H1 (cell line): ENCODE results near the gene CMIP. TPM values are rescaled to one million over a fixed set of nuclear protein-coding genes. Genes with fewer than 3 reads are reported as not detected.

ENCODE experiments used
- CTCF ChIA-PET: fragments of 300-600 bp; sonication (Branson Sonifier 250); formaldehyde crosslinking; loops from one replicate; lab custom pipeline; 2021; ENCODE audit not compliant: partially characterized antibody; lab: Charles Lee
- POLR2A ChIA-PET: fragments of 300-600 bp; sonication (Branson Sonifier 250); formaldehyde crosslinking; loops from one replicate; lab custom pipeline; 2021; ENCODE audit warnings: inconsistent platforms; ENCODE audit not compliant: partially characterized antibody; lab: Charles Lee
- DNase-seq, 2 experiments: peaks; one replicate each; pipeline versions ENCODE4 v3.0.0 to v3.0.0-alpha.2; 2010 to 2022; ENCODE audit warnings: low spot score in 2 of 2, low read depth in 1 of 2, mixed read lengths in 1 of 2
- FAIRE-seq: peaks from 2 replicates; lab custom pipeline; 2011; peaks lifted over from hg19 to GRCh38; lab: Jason Lieb, UNC
- H2AFZ ChIP-seq: 2 replicates; pipeline ENCODE4 v1.8.1; 2012; ENCODE audit warnings: low read length, inconsistent platforms
- H2AK5ac ChIP-seq: 2 replicates; pipeline ENCODE4 v1.6.1; 2013; ENCODE audit warnings: low read depth, low read length
- H2BK120ac ChIP-seq: replicated peaks from 2 replicates; pipeline ENCODE3; 2013; ENCODE audit warnings: low read depth, low read length, inconsistent platforms
- H2BK12ac ChIP-seq: 2 replicates; pipeline ENCODE4 v1.6.1; 2013; ENCODE audit warnings: low read depth, low read length
- H2BK15ac ChIP-seq: 2 replicates; pipeline ENCODE4 v1.6.1; 2013; ENCODE audit warnings: low read length
- H2BK20ac ChIP-seq: 2 replicates; pipeline ENCODE4 v1.6.1; 2013; ENCODE audit warnings: low read length
- H2BK5ac ChIP-seq: 2 replicates; pipeline ENCODE4 v1.6.1; 2013; ENCODE audit warnings: low read depth, low read length
- H3K14ac ChIP-seq: 2 replicates; pipeline ENCODE4 v1.6.1; 2013; ENCODE audit warnings: inconsistent platforms; ENCODE audit not compliant: insufficient read length
- H3K18ac ChIP-seq: 2 replicates; pipeline ENCODE4 v1.6.1; 2013; ENCODE audit warnings: low read length; ENCODE audit errors: extremely low read depth
- H3K23ac ChIP-seq: 2 replicates; pipeline ENCODE4 v1.6.1; 2013; ENCODE audit warnings: inconsistent platforms; ENCODE audit not compliant: insufficient read length
- H3K23me2 ChIP-seq: 2 replicates; pipeline ENCODE4 v1.6.1; 2013; ENCODE audit warnings: low read depth, low read length
- H3K27ac ChIP-seq: 2 replicates; pipeline ENCODE4 v1.6.1; 2011; ENCODE audit warnings: low read depth, low read length, inconsistent platforms
- H3K27me3 ChIP-seq, 4 experiments: replicated peaks in 1 of 4; 1 replicate in 1 of 4; 2 replicates in 3 of 4; pipeline versions ENCODE4 v1.6.1 to v1.8.1; 2011 to 2013; ENCODE audit warnings: low read length in 3 of 4, mild to moderate bottlenecking in 3 of 4, inconsistent platforms in 2 of 4, mixed read lengths in 2 of 4, moderate library complexity in 1 of 4; ENCODE audit not compliant: control insufficient read depth in 3 of 4, insufficient read depth in 3 of 4; ENCODE audit errors: extremely low read depth in 1 of 4
- H3K36me3 ChIP-seq, 4 experiments: 2 replicates each; pipeline versions ENCODE4 v1.6.1 to v1.8.1; 2011 to 2013; ENCODE audit warnings: mild to moderate bottlenecking in 4 of 4, low read length in 3 of 4, moderate library complexity in 2 of 4, control low read depth in 1 of 4, inconsistent platforms in 1 of 4; ENCODE audit not compliant: insufficient read depth in 4 of 4, control insufficient read depth in 2 of 4
- H3K4ac ChIP-seq: replicated peaks from 2 replicates; pipeline ENCODE3; 2013; ENCODE audit warnings: low read length, low read depth, mixed read lengths, inconsistent platforms; ENCODE audit not compliant: insufficient read length
- H3K4me1 ChIP-seq, 4 experiments: replicated peaks in 1 of 4; 1 replicate in 1 of 4; 2 replicates in 3 of 4; pipeline versions ENCODE4 v1.6.1 to v1.8.1; 2011 to 2013; ENCODE audit warnings: low read length in 3 of 4, inconsistent platforms in 2 of 4, mixed read lengths in 1 of 4; ENCODE audit not compliant: insufficient read depth in 4 of 4, control insufficient read depth in 3 of 4
- H3K4me2 ChIP-seq, 2 experiments: 2 replicates each; pipeline versions ENCODE4 v1.6.1 to v1.8.1; 2011 to 2013; ENCODE audit warnings: low read depth in 2 of 2, low read length in 2 of 2, control low read depth in 1 of 2, inconsistent platforms in 1 of 2, mild to moderate bottlenecking in 1 of 2; ENCODE audit not compliant: insufficient read depth in 1 of 2
- H3K4me3 ChIP-seq, 4 experiments: fragments of 200-600, 300-600 bp in 1 of 4; sonication (generic), shearing (Covaris generic), sonication (Bioruptor Twin) in 1 of 4; 2 replicates each; pipeline versions ENCODE4 v1.5.1 to v1.8.1; 2011 to 2016; ENCODE audit warnings: low read length in 4 of 4, low read depth in 3 of 4, control low read depth in 2 of 4, inconsistent platforms in 2 of 4, mild to moderate bottlenecking in 2 of 4, mixed read lengths in 1 of 4, moderate library complexity in 1 of 4; ENCODE audit not compliant: insufficient read depth in 2 of 4; ENCODE audit errors: extremely low read depth in 1 of 4
- H3K56ac ChIP-seq: replicated peaks from 2 replicates; pipeline ENCODE3; 2013; ENCODE audit warnings: low read depth, mild to moderate bottlenecking, mixed read lengths, low read length, inconsistent platforms; ENCODE audit not compliant: insufficient read length
- H3K79me1 ChIP-seq: 2 replicates; pipeline ENCODE4 v1.6.1; 2013; ENCODE audit warnings: low read depth, low read length, control low read depth
- H3K79me2 ChIP-seq, 2 experiments: 2 replicates each; pipeline versions ENCODE4 v1.6.1 to v1.8.1; 2012 to 2013; ENCODE audit warnings: low read length in 2 of 2, mild to moderate bottlenecking in 2 of 2, inconsistent platforms in 1 of 2; ENCODE audit not compliant: insufficient read depth in 2 of 2, control insufficient read depth in 1 of 2
- H3K9ac ChIP-seq, 4 experiments: replicated peaks in 1 of 4; 1 replicate in 1 of 4; 2 replicates in 3 of 4; pipeline versions ENCODE4 v1.6.1 to v1.8.1; 2011 to 2013; ENCODE audit warnings: low read depth in 3 of 4, low read length in 3 of 4, control low read depth in 2 of 4, mild to moderate bottlenecking in 2 of 4, moderate library complexity in 2 of 4, inconsistent platforms in 1 of 4; ENCODE audit errors: extremely low read depth in 1 of 4
- H3K9me3 ChIP-seq, 2 experiments: 2 replicates each; pipeline versions ENCODE4 v1.6.1 to v1.8.1; 2012 to 2013; ENCODE audit warnings: mild to moderate bottlenecking in 2 of 2, moderate library complexity in 2 of 2, control low read depth in 1 of 2, inconsistent platforms in 1 of 2, low read depth in 1 of 2, low read length in 1 of 2, mixed read lengths in 1 of 2; ENCODE audit not compliant: insufficient read depth in 2 of 2
- H4K20me1 ChIP-seq, 2 experiments: replicated peaks in 1 of 2; 2 replicates each; pipeline versions ENCODE3 to v1.8.1; 2011 to 2013; ENCODE audit warnings: inconsistent platforms in 2 of 2, low read length in 2 of 2, mild to moderate bottlenecking in 1 of 2; ENCODE audit not compliant: insufficient read depth in 2 of 2, control insufficient read depth in 1 of 2
- H4K5ac ChIP-seq: 2 replicates; pipeline ENCODE4 v1.6.1; 2013; ENCODE audit warnings: low read length, low read depth, mixed read lengths, inconsistent platforms; ENCODE audit not compliant: insufficient read length
- H4K8ac ChIP-seq: 2 replicates; pipeline ENCODE4 v1.8.0; 2013; ENCODE audit warnings: mild to moderate bottlenecking, moderate library complexity, low read length, inconsistent platforms; ENCODE audit not compliant: insufficient read depth; ENCODE audit errors: extremely low read depth
- H4K91ac ChIP-seq: replicated peaks from 2 replicates; pipeline ENCODE3; 2013; ENCODE audit warnings: low read length, mixed read lengths, inconsistent platforms; ENCODE audit not compliant: insufficient read length
- CREB1 ChIP-seq: IDR thresholded peaks from 2 replicates; pipeline ENCODE4 v1.6.1; 2012; ENCODE audit warnings: inconsistent platforms
- CTCF ChIP-seq, 3 experiments: IDR thresholded peaks; 1 replicate in 2 of 3; 2 replicates in 1 of 3; pipeline versions ENCODE4 v1.5.1 to v1.6.1; 2011; ENCODE audit warnings: low read length in 3 of 3, mild to moderate bottlenecking in 3 of 3, inconsistent platforms in 2 of 3, low read depth in 1 of 3, moderate library complexity in 1 of 3; ENCODE audit not compliant: insufficient read depth in 1 of 3; ENCODE audit errors: control extremely low read depth in 1 of 3
- EZH2 ChIP-seq: fragments of 200-600 bp; sonication (generic); IDR thresholded peaks from 2 replicates; pipeline ENCODE4 v1.7.1; 2012; ENCODE audit warnings: low read depth, mild to moderate bottlenecking, moderate library complexity, low read length, inconsistent platforms; ENCODE audit not compliant: severe bottlenecking
- HDAC6 ChIP-seq: IDR thresholded peaks from one replicate; pipeline ENCODE4 v1.7.1; 2012; ENCODE audit warnings: low read depth, mild to moderate bottlenecking, inconsistent platforms, low read length, moderate library complexity
- JUN ChIP-seq: IDR thresholded peaks from 2 replicates; pipeline ENCODE4 v1.6.1; 2011; ENCODE audit warnings: low read depth, mild to moderate bottlenecking, improper control_type of control experiment, low read length
- KDM1A ChIP-seq: fragments of 200-600, 300-600 bp; sonication (generic); IDR thresholded peaks from 2 replicates; pipeline ENCODE4 v1.7.1; 2016; ENCODE audit warnings: mild to moderate bottlenecking, low read length, borderline replicate concordance
- POLR2AphosphoS5 ChIP-seq: IDR thresholded peaks from 2 replicates; pipeline ENCODE4 v1.6.1; 2011; ENCODE audit warnings: low read depth, low read length
- RAD21 ChIP-seq, 2 experiments: IDR thresholded peaks in 1 of 2; conservative IDR thresholded peaks in 1 of 2; 2 replicates each; pipeline ENCODE4 v1.6.1; 2011; ENCODE audit warnings: low read depth in 2 of 2, low read length in 2 of 2, improper control_type of control experiment in 1 of 2, inconsistent platforms in 1 of 2, mild to moderate bottlenecking in 1 of 2, moderate library complexity in 1 of 2
- SIN3A ChIP-seq, 2 experiments: IDR thresholded peaks in 1 of 2; conservative IDR thresholded peaks in 1 of 2; 2 replicates each; pipeline ENCODE4 v1.6.1; 2011 to 2012; ENCODE audit warnings: low read length in 2 of 2, improper control_type of control experiment in 1 of 2, low read depth in 1 of 2, mild to moderate bottlenecking in 1 of 2
- WGBS, 2 experiments: shearing (Covaris generic) in 1 of 2; methylation state at CpG; one replicate each; pipeline versions ENCODE4 v1.1.6 to v1.1.7; 2013 to 2015; ENCODE audit warnings: low lambda C conversion rate in 2 of 2, mixed read lengths in 2 of 2, inconsistent platforms in 1 of 2, low coverage in 1 of 2, missing lambda C conversion rate in 1 of 2; ENCODE audit not compliant: insufficient replicate concordance in 2 of 2, insufficient coverage in 1 of 2, insufficient read length in 1 of 2; ENCODE audit errors: extremely low coverage in 1 of 2, missing lambda C conversion rate in 1 of 2; 5-methylcytosine and 5-hydroxymethylcytosine counted together
- polyA plus RNA-seq, 7 experiments: library from polyadenylated mRNA; depleted of rRNA in 3 of 7; stranded (reverse) in 5 of 7; unstranded in 2 of 7; fragments of >200 nt in 5 of 7; fragments of 200-250 nt in 2 of 7; gene quantifications; 1 replicate in 5 of 7; 2 replicates in 1 of 7; 4 replicates in 1 of 7; pipeline versions ENCODE4 v1.2.1 to v1.2.3, GENCODE V29; 2011 to 2013; ENCODE audit warnings: missing spikeins in 2 of 7, mixed read lengths in 2 of 7
- total RNA-seq: library from RNA; stranded (reverse); fragmentation: NEBNext Ultra II Directional; extraction: Animal tissue kit (Norgen Biotek cat#: 25700); gene quantifications from 2 replicates; pipeline ENCODE4 v1.2.1, GENCODE V29; 2021

Gene CMIP
- total and polyA plus RNA-seq, 2 of the 8 experiments (the other 6 are each of a cell fraction or from before 2014, with no cell fraction given): 7.9 to 53.2 TPM

GRCh38 chr16:81610936-81611335 lies 166.3 kb downstream of the CMIP start:
- H3K4me2 ChIP-seq: no peak overlapping the region
- FAIRE-seq (no peak), DNase-seq (no peak)
- H3K23ac ChIP-seq: no peak overlapping the region
- peaks cover 11 to 13% of the 10 kb centered on the region in 2 experiments for H3K79me2 ChIP-seq
- H4K8ac ChIP-seq: no peak overlapping the region; the same call in 1 of the 2 replicates
- H3K9ac ChIP-seq: no peak overlapping the region
- H3K79me1 ChIP-seq: peaks cover 17% of the 10 kb centered on the region
- 95% methylated on average over 10 of the region's 10 CpGs; no CpG with 5 or more reads in 1 of the 2 experiments for WGBS, 2 experiments
- H2BK5ac ChIP-seq: no peak overlapping the region
- no peaks in the 10 kb centered on the region; a peak in 1 of 7 replicates for H3K27me3 ChIP-seq
- H3K4ac ChIP-seq: no peak overlapping the region
- no peak overlapping the region for H2BK15ac ChIP-seq
- H4K91ac ChIP-seq: no peak overlapping the region
- H4K20me1 ChIP-seq: peaks cover 7 to 17% of the 10 kb centered on the region in 2 experiments
- H2AK5ac ChIP-seq: no peak overlapping the region
- no peak overlapping the region for H3K18ac ChIP-seq
- H2BK120ac ChIP-seq: no peak overlapping the region
- H2BK20ac ChIP-seq: no peak overlapping the region
- H3K9me3 ChIP-seq: no peaks in the 10 kb centered on the region
- ChIA-PET CTCF (interaction anchor here (1.3 to 6.2 kb wide), 3 partner anchors 11 to 229 kb away, joined by 3 to 35 read pairs (median 19); no protein-coding TSS in a partner anchor), POLR2A (no interaction called here)
- H3K23me2 ChIP-seq: peaks cover 12% of the 10 kb centered on the region; the same call in 1 of the 2 replicates
- TF ChIP-seq RAD21 (IDR thresholded peaks at IDR 0.05 in 1 of 2, conservative IDR thresholded peaks at IDR 0.05 in 1 of 2; ENCODE audit: low read depth in 2 of 2, low read length in 2 of 2) (no peak), JUN (no peak), CTCF (IDR thresholded peaks at IDR 0.05; ENCODE audit: control extremely low read depth in 1 of 3, insufficient read depth in 1 of 3, low read depth in 1 of 3, low read length in 3 of 3) (no peak), SIN3A (conservative IDR thresholded peaks at IDR 0.05 in 1 of 2, IDR thresholded peaks at IDR 0.05 in 1 of 2; ENCODE audit: low read depth in 1 of 2, low read length in 2 of 2) (no peak), HDAC6 (no peak), KDM1A (no peak), EZH2 (no peak), CREB1 (no peak), POLR2AphosphoS5 (no peak)
- H3K14ac ChIP-seq: no peak overlapping the region
- no peak overlapping the region for H3K4me3 ChIP-seq
- H2AFZ ChIP-seq: no peak overlapping the region
- H3K4me1 ChIP-seq: no peaks in the 10 kb centered on the region; a peak in 1 of 7 replicates
- no peak overlapping the region for H4K5ac ChIP-seq
- peaks cover 0 to 11% (median 3%) of the 10 kb centered on the region in 4 experiments; a peak in 3 of 8 replicates for H3K36me3 ChIP-seq
- no peak overlapping the region for H2BK12ac ChIP-seq
- no peak overlapping the region for H3K56ac ChIP-seq
- no peak overlapping the region for H3K27ac ChIP-seq
